ENCODE results near the gene CHCHD1. TPM values are rescaled to one million over a fixed set of nuclear protein-coding genes. Genes with fewer than 3 reads are reported as not detected.
A peak's percentile ranks its signal among the peaks of the same experiment; 100 is the strongest.

Gene CHCHD1
- polyA plus RNA-seq, 3 donors = 15.0 to 85.0 (median 72.3) TPM

DNA sequence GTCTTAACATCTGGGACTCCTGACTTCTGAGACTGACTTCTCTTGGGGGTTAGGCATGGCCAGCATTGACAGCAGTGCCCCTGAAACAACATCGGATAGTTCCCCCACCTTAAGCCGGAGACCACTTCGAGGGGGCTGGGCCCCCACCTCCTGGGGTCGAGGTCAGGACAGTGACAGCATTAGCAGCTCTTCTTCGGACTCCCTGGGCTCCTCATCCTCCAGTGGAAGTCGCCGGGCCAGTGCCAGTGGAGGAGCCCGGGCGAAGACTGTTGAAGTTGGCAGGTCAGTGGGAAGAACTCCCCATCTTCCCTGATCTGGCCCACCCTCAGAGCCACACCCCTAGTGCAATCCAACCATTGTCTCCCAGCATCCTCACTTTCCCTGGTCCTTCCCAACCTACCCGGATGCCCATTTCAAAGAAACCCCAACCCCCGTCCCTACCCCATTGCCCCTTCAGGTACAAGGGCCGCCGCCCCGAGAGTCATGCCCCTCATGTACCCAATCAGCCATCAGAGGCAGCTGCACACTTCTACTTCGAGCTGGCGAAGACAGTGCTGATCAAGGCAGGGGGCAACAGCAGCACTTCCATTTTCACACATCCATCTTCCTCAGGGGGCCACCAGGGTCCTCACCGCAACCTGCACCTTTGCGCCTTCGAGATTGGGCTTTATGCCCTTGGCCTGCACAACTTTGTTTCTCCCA is 15.6 kb downstream of the CHCHD1 start:
- Histone ChIP-seq H3K27ac (ENCODE audit: low read depth in 1 of 2, low read length in 2 of 2) (no peak overlapping the region), H3K79me2 (ENCODE audit: insufficient read depth, low read length) (no peaks in the 10 kb centered on the region), H3K27me3 (ENCODE audit: control insufficient read depth in 2 of 2, insufficient read depth in 2 of 2, low read length in 2 of 2) (no peaks in the 10 kb centered on the region), H3K36me3 (replicated peaks in 1 of 2; ENCODE audit: control insufficient read depth in 1 of 2, insufficient read depth in 2 of 2, low read length in 2 of 2) (peaks cover 91 to 100% of the 10 kb centered on the region in 2 donors), H3K9ac (ENCODE audit: insufficient read depth, low read length, poor library complexity, severe bottlenecking) (no peak overlapping the region), H2AFZ (ENCODE audit: insufficient read depth, low read depth, low read length, poor library complexity, severe bottlenecking) (no peak overlapping the region), H4K20me1 (ENCODE audit: insufficient read depth, low read length) (peaks cover 59% of the 10 kb centered on the region), H3K4me2 (replicated peaks; ENCODE audit: extremely low read depth, low read length, poor library complexity, severe bottlenecking) (no peak overlapping the region), H3K4me1 (ENCODE audit: control insufficient read depth in 1 of 2, insufficient read depth in 2 of 2, low read length in 2 of 2) (no peaks in the 10 kb centered on the region), H3K4me3 (replicated peaks in 1 of 3; ENCODE audit: low read depth in 2 of 3, low read length in 3 of 3) (no peak overlapping the region), H3K9me3 (replicated peaks in 1 of 2; ENCODE audit: control insufficient read depth in 1 of 2, insufficient read depth in 1 of 2, low read length in 2 of 2) (no peaks in the 10 kb centered on the region)
- no peak overlapping the region for H3K4me3 Mint-ChIP-seq
- peaks cover 85 to 100% of the 10 kb centered on the region in 2 donors for H3K36me3 Mint-ChIP-seq
- WGBS (ENCODE audit: insufficient coverage) = 93% methylated on average over 11 of the region's 19 CpGs
- TF ChIP-seq, protein P1, sequence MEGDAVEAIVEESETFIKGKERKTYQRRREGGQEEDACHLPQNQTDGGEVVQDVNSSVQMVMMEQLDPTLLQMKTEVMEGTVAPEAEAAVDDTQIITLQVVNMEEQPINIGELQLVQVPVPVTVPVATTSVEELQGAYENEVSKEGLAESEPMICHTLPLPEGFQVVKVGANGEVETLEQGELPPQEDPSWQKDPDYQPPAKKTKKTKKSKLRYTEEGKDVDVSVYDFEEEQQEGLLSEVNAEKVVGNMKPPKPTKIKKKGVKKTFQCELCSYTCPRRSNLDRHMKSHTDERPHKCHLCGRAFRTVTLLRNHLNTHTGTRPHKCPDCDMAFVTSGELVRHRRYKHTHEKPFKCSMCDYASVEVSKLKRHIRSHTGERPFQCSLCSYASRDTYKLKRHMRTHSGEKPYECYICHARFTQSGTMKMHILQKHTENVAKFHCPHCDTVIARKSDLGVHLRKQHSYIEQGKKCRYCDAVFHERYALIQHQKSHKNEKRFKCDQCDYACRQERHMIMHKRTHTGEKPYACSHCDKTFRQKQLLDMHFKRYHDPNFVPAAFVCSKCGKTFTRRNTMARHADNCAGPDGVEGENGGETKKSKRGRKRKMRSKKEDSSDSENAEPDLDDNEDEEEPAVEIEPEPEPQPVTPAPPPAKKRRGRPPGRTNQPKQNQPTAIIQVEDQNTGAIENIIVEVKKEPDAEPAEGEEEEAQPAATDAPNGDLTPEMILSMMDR (IDR thresholded peaks at IDR 0.05) = no peak
- intact Hi-C loops (cut with micrococcal nuclease) = no loop called here
- peaks cover 0 to 2% (median 0%) of the 10 kb centered on the region in 7 donors for H3K9me3 Mint-ChIP-seq
- H3K27ac Mint-ChIP-seq = peak overlapping the region in 3 of 7 donors; percentile 1 to 52 (median 4)
- no peaks in the 10 kb centered on the region for H3K4me1 Mint-ChIP-seq
- DNase-seq = no peak
- H3K27me3 Mint-ChIP-seq (ENCODE audit: low read depth in 3 of 3) = peaks cover 0 to 1% (median 0%) of the 10 kb centered on the region in 3 donors

DNA sequence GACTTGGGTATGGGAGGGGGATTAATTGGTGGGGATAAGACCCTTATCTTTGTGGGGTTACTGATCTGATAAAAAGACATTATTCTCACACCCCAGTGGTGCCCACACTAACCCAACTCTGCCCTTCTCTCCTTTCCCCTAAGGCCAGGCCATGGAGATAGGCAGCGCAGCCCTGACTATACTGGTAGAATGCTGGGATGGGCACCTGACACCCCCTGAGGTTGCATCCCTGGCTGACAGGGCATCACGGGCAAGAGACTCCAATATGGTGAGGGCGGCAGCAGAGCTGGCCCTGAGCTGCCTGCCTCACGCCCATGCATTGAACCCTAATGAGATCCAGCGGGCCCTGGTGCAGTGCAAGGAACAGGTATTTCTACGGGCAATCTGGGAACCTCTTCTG is 16.2 kb downstream of the CHCHD1 start:
- 98% methylated on average over 5 of the region's 6 CpGs for WGBS (ENCODE audit: insufficient coverage)
- no peak overlapping the region for H3K4me3 Mint-ChIP-seq

More for the DNA sequence above, 16.2 kb downstream of the CHCHD1 start:
- TF ChIP-seq, protein P1 (IDR thresholded peaks at IDR 0.05) = no peak
- no peak overlapping the region for H3K27ac ChIP-seq (ENCODE audit: low read depth in 1 of 2, low read length in 2 of 2)
- Mint-ChIP-seq H3K27me3 (ENCODE audit: low read depth in 3 of 3) (no peaks in the 10 kb centered on the region), H3K4me1 (no peaks in the 10 kb centered on the region), H3K27ac (peak overlapping the region in 3 of 7 donors; percentile 1 to 55 (median 26)), H3K9me3 (peaks cover 0 to 2% (median 0%) of the 10 kb centered on the region in 7 donors), H3K36me3 (peaks cover 85 to 100% of the 10 kb centered on the region in 2 donors)
- no peak overlapping the region for H3K4me3 ChIP-seq (replicated peaks in 1 of 3; ENCODE audit: low read depth in 2 of 3, low read length in 3 of 3)
- H3K9me3 ChIP-seq (replicated peaks in 1 of 2; ENCODE audit: control insufficient read depth in 1 of 2, insufficient read depth in 1 of 2, low read length in 2 of 2) = no peaks in the 10 kb centered on the region
- H2AFZ ChIP-seq (ENCODE audit: insufficient read depth, low read depth, low read length, poor library complexity, severe bottlenecking) = no peak overlapping the region
- no peaks in the 10 kb centered on the region for H3K79me2 ChIP-seq (ENCODE audit: insufficient read depth, low read length)
- H3K36me3 ChIP-seq (replicated peaks in 1 of 2; ENCODE audit: control insufficient read depth in 1 of 2, insufficient read depth in 2 of 2, low read length in 2 of 2) = peaks cover 91 to 100% of the 10 kb centered on the region in 2 donors
- H3K27me3 ChIP-seq (ENCODE audit: control insufficient read depth in 2 of 2, insufficient read depth in 2 of 2, low read length in 2 of 2) = no peaks in the 10 kb centered on the region
- H3K4me2 ChIP-seq (replicated peaks; ENCODE audit: extremely low read depth, low read length, poor library complexity, severe bottlenecking) = no peak overlapping the region
- H3K9ac ChIP-seq (ENCODE audit: insufficient read depth, low read length, poor library complexity, severe bottlenecking) = no peak overlapping the region
- H3K4me1 ChIP-seq (ENCODE audit: control insufficient read depth in 1 of 2, insufficient read depth in 2 of 2, low read length in 2 of 2) = no peaks in the 10 kb centered on the region
- H4K20me1 ChIP-seq (ENCODE audit: insufficient read depth, low read length) = peaks cover 65% of the 10 kb centered on the region
- no peak for DNase-seq
- intact Hi-C loops (cut with micrococcal nuclease) = no loop called here
